ENCODE data around the gene DGCR2.

DNA sequence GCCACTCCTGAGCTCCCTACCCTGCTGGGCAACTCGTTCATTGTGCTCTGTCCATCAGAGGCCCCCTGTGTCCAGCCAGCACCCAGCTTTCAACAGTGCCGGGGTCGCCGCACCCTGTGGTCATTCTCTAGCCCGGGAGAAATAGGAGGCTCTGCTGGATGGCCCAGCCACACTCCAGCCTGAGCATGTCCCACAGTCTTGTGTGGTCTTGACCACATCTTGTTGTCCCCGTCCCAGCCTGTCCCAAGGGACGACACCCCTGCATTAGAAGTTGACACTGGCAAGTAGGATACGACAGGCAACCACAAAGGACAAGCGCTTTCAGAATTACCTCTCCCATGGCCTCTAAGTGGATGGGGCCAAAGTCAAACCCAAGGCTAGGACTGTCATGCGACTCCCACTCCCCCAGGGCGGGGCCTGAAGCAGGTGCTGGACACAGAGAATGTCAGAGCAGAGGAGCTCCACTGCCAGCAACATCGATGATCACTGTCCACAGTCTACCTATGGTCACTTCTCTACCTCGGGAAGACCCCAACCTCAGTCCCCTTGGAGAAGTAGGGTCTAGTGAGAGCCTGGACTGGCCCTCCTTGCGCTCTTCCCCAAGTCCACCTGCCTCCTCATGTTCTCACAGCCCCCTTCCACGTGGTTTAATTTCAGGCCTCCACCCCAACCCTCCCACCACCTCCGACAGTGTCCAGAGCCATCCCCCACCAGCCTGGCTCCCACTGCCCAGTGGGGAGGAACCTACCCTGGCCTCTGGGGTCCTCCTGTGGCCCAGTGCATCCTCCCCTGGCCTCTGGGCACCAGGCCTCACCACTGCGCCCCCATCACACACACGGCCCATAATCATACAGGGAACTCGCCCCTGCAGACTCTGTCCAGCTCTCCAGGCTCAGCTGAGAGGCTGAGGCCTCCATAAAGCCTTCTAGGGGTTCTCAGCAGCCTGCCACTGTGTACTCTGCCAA is 4.4 kb upstream of the DGCR2 start:
- no peak for TF ChIP-seq POLR2AphosphoS5 (IDR thresholded peaks at IDR 0.05)
- TF ChIP-seq, protein P1, sequence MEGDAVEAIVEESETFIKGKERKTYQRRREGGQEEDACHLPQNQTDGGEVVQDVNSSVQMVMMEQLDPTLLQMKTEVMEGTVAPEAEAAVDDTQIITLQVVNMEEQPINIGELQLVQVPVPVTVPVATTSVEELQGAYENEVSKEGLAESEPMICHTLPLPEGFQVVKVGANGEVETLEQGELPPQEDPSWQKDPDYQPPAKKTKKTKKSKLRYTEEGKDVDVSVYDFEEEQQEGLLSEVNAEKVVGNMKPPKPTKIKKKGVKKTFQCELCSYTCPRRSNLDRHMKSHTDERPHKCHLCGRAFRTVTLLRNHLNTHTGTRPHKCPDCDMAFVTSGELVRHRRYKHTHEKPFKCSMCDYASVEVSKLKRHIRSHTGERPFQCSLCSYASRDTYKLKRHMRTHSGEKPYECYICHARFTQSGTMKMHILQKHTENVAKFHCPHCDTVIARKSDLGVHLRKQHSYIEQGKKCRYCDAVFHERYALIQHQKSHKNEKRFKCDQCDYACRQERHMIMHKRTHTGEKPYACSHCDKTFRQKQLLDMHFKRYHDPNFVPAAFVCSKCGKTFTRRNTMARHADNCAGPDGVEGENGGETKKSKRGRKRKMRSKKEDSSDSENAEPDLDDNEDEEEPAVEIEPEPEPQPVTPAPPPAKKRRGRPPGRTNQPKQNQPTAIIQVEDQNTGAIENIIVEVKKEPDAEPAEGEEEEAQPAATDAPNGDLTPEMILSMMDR (IDR thresholded peaks at IDR 0.05) = no peak
